ENCODE data around the gene POLDIP2. TPM values are rescaled to one million over a fixed set of nuclear protein-coding genes. Genes with fewer than 3 reads are reported as not detected.

The POLDIP2 gene
- total and polyA plus RNA-seq, 2 of the 4 experiments (the other 2 are of a cell fraction), result 66.7 to 77.8 TPM

DNA sequence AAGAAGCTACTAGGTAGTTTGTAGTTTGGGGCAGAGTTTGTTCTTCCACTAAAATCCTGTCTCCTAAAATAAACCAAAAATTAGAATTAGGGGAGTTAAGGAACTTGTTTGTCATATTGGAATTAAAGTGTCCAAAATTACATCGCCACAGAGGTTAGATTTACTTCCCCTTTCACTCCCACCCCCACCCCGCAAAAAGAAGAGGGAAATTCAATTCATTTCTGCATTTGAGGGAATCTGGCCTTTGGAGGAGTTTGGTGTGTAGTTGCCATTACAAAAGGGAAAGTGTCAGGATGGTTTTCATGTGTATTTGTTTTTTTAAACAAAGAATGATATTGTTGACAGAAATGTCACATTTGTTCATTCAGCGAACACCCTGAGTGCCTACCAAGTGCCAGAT is 32.5 kb downstream of the POLDIP2 start:
- no peak overlapping the region for H3K56ac ChIP-seq (ENCODE audit: extremely low read depth, insufficient read depth, low read length)
- peaks cover 27 to 35% of the 10 kb centered on the region in 2 experiments; a peak in 3 of 4 replicates for H3K79me1 ChIP-seq (ENCODE audit: low read depth in 1 of 2, low read length in 2 of 2)
- H3K18ac ChIP-seq (ENCODE audit: low read depth, low read length), result no peak overlapping the region
- no peak overlapping the region for H2BK5ac ChIP-seq (ENCODE audit: low read depth, low read length, poor library complexity, severe bottlenecking)
- H3K4me1 ChIP-seq (ENCODE audit: control insufficient read depth, insufficient read depth, low read length), result peaks cover 7% of the 10 kb centered on the region; the same call in 1 of the 2 replicates
- no peaks in the 10 kb centered on the region for H3K27me3 ChIP-seq (ENCODE audit: control insufficient read depth, insufficient read depth, low read length)
- DNase-seq (no peak), ATAC-seq (ENCODE audit: low read depth) (no peak)
- BruUV-seq (replicated peaks), result no TSS peak
- no peak overlapping the region for H4K5ac ChIP-seq (ENCODE audit: low read depth, low read length)
- H2AK9ac ChIP-seq (replicated peaks; ENCODE audit: low read depth, low read length, poor library complexity), result no peak overlapping the region
- no peaks in the 10 kb centered on the region; the same call in 1 of the 2 replicates for H3K9me1 ChIP-seq (ENCODE audit: insufficient read depth, low read length)
- no peak overlapping the region for H3K4me3 ChIP-seq (ENCODE audit: insufficient read depth, low read depth, low read length)
- no peak overlapping the region for H3K14ac ChIP-seq (replicated peaks; ENCODE audit: low read depth, low read length)
- no peak overlapping the region for H4K91ac ChIP-seq (ENCODE audit: insufficient read depth, low read depth, low read length)
- H3K23ac ChIP-seq (ENCODE audit: low read depth, low read length), result no peak overlapping the region
- no peak overlapping the region for H4K8ac ChIP-seq (ENCODE audit: low read depth in 2 of 2, low read length in 2 of 2)
- H2BK120ac ChIP-seq (ENCODE audit: low read depth, low read length), result no peak overlapping the region
- H3K9me3 ChIP-seq (ENCODE audit: control insufficient read depth, insufficient read depth, low read length), result no peaks in the 10 kb centered on the region
- H2BK20ac ChIP-seq (ENCODE audit: low read depth, low read length), result no peak overlapping the region
- no peak for TF ChIP-seq CEBPB (IDR thresholded peaks at IDR 0.05; ENCODE audit: low read depth, low read length)
- TF ChIP-seq USF2 (IDR thresholded peaks at IDR 0.05; ENCODE audit: low read depth, low read length), result no peak
- TF ChIP-seq MAFK (IDR thresholded peaks at IDR 0.05; ENCODE audit: low read depth, low read length), result no peak
- no peak for TF ChIP-seq NFE2L2 (IDR thresholded peaks at IDR 0.05; ENCODE audit: low read depth, low read length)
- no peak for TF ChIP-seq MXI1 (IDR thresholded peaks at IDR 0.05; ENCODE audit: borderline replicate concordance, low read depth, low read length)
- no peak for TF ChIP-seq RCOR1 (IDR thresholded peaks at IDR 0.05; ENCODE audit: insufficient replicate concordance, low read length)
- TF ChIP-seq CHD1 (IDR thresholded peaks at IDR 0.05; ENCODE audit: low read depth, low read length), result no peak
- TF ChIP-seq, protein P1, sequence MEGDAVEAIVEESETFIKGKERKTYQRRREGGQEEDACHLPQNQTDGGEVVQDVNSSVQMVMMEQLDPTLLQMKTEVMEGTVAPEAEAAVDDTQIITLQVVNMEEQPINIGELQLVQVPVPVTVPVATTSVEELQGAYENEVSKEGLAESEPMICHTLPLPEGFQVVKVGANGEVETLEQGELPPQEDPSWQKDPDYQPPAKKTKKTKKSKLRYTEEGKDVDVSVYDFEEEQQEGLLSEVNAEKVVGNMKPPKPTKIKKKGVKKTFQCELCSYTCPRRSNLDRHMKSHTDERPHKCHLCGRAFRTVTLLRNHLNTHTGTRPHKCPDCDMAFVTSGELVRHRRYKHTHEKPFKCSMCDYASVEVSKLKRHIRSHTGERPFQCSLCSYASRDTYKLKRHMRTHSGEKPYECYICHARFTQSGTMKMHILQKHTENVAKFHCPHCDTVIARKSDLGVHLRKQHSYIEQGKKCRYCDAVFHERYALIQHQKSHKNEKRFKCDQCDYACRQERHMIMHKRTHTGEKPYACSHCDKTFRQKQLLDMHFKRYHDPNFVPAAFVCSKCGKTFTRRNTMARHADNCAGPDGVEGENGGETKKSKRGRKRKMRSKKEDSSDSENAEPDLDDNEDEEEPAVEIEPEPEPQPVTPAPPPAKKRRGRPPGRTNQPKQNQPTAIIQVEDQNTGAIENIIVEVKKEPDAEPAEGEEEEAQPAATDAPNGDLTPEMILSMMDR (conservative IDR thresholded peaks at IDR 0.05; ENCODE audit: low read depth, low read length), result no peak
- TF ChIP-seq FOS (IDR thresholded peaks at IDR 0.05; ENCODE audit: low read depth, low read length), result no peak
- TF ChIP-seq SMC3 (IDR thresholded peaks at IDR 0.05; ENCODE audit: low read depth, low read length), result no peak
- TF ChIP-seq ELK1 (IDR thresholded peaks at IDR 0.05; ENCODE audit: borderline replicate concordance, low read depth, low read length), result no peak
- no peak for TF ChIP-seq POLR2A (IDR thresholded peaks at IDR 0.05; ENCODE audit: low read depth, low read length)
- no peak for TF ChIP-seq MAZ (IDR thresholded peaks at IDR 0.05; ENCODE audit: borderline replicate concordance, low read depth, low read length)
- no peak for TF ChIP-seq RFX5 (IDR thresholded peaks at IDR 0.05; ENCODE audit: low read depth, low read length)
- no peak for TF ChIP-seq BHLHE40 (IDR thresholded peaks at IDR 0.05; ENCODE audit: low read depth, low read length)
- no peak for TF ChIP-seq RAD21 (IDR thresholded peaks at IDR 0.05; ENCODE audit: low read length)
- no peak overlapping the region for H3K27ac ChIP-seq (ENCODE audit: insufficient read depth, low read length)
- ChIA-PET CTCF (no interaction called here), POLR2A (ENCODE audit: unreplicated experiment) (no interaction called here)
- intact Hi-C loops (cut with micrococcal nuclease) (loop anchor here (10.0 kb wide), 1 partner anchor 520 kb away; the partner anchor contains the start of gene NOS2), in situ Hi-C loops (cut with MboI; ENCODE audit: low sequenced_read_pairs) (loop anchor here (10.0 to 25.0 kb wide), 2 partner anchors 280 to 787 kb away; partner anchors contain the start of gene NLK), dilution Hi-C loops (cut with HindIII; ENCODE audit: low sequenced_read_pairs, unreplicated experiment) (no loop called here)
- no peaks in the 10 kb centered on the region for H4K20me1 ChIP-seq (ENCODE audit: insufficient read depth, low read length)
- H3K4ac ChIP-seq (ENCODE audit: low read depth, low read length), result no peak overlapping the region
- H2AK5ac ChIP-seq (ENCODE audit: low read depth, low read length), result no peak overlapping the region
- no CpG with 5 or more reads among the region's 3 CpGs for WGBS, 2 experiments (ENCODE audit: extremely low coverage in 2 of 2, insufficient read length in 1 of 2)
- H3K4me2 ChIP-seq (ENCODE audit: low read depth, low read length), result no peak overlapping the region
- no peak overlapping the region for H2AFZ ChIP-seq (replicated peaks; ENCODE audit: low read length, poor library complexity)
- no peak overlapping the region for H2BK15ac ChIP-seq (ENCODE audit: low read depth, low read length)
- H3K9ac ChIP-seq (ENCODE audit: low read depth, low read length), result no peak overlapping the region
- H3K36me3 ChIP-seq (ENCODE audit: control insufficient read depth, insufficient read depth, low read length), result peaks cover 16% of the 10 kb centered on the region

Measured in IMR-90 (cell line).